HG03060 (cell line): ENCODE measurements around the gene YWHAG.
"Not testable (repeated sequence)": the region's sequence is repeated elsewhere in the genome, so short reads cannot be mapped to it uniquely, and the experiment has no call there.

Experiments
- ATAC-seq: cut with Tn5 transposase; IDR thresholded peaks from one replicate; pipeline ENCODE4 v1.9.1; 2021; ENCODE audit warnings: low read depth, moderate number of reproducible peaks; ENCODE audit not compliant: unreplicated experiment

The YWHAG gene

DNA sequence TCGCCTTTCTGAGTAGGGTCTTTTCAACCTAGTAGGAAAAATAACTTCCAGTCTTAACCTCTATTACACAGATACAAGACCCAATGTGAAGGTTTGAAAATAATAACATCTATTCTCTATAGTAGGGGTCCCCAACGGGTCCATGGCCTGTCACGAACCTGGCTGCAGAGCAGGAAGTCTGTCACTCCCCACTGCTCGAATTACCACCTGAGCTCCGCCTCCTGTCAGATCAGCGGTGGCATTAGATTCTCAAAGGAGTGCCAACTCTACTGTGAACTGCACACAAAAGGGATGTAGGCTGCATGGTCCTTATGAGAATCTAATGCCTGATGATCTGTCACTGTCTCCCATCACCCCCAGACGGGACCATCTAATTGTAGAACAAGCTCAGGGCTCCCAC, 7.4 kb downstream of the YWHAG start:
- ATAC-seq, result no peak

DNA sequence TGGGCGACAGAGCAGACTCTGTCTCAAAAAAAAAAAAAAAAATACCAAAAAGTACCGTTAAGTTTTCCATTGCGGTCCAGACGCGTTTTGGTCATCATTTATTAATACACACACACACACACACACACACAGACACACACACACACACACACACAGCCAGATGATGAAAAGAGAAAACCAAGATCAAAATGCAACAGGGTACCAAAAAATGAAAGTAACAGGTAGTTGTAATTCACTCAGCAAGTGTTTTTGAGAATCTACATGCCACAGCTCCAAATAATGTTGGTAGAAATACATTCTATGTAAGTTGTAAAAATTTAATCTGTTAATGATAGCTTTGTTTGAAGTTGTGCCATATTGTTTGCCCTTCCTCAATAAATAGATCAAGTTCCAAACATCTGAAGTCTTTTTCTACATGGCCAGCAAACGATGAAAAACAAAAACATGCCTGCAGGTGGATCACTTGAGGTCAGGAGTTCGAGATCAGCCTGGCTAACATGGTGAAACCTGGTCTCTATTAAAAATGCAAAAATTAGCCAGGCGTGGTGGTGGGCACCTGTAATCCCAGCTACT, 9.4 kb downstream of the YWHAG start:
- no peak for ATAC-seq

DNA sequence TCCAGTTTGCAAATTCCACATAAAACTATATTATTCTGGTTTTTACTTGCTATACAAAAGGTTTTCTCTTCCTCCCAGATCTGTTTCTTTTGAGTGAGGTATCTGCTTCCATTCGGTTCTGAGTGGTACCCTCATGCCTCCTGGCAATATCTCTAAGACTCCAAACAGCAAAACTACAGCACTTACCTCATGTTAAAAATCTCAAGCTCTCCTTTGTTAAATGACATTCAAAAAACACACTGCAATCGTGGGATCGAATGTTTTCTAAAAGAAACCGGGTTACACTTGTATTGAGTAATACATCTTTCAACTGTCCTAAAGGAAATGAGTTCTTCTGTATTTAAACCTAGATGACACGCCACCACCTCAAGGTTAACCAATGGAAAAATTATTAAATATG, 11.1 kb downstream of the YWHAG start:
- ATAC-seq, result no peak

DNA sequence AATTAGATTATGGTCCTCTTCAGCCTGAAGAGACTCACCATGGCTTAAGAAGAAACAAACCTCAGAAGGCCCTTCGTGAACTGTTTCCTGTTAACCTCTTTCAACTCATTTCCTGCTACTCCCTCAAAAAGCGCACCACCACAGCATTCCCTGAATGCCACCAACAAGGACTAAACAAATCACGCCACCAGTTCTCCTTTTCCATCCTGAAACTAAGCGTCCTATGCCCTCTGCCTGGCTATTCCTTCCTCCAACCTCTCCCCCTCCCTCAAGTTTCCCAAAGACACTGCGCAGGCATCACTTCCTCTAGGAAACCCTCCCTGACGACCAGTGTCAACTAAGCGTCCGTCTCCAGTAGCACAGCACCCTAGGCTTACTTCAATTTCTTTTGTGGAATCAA, 12.0 kb downstream of the YWHAG start:
- no peak for ATAC-seq

DNA sequence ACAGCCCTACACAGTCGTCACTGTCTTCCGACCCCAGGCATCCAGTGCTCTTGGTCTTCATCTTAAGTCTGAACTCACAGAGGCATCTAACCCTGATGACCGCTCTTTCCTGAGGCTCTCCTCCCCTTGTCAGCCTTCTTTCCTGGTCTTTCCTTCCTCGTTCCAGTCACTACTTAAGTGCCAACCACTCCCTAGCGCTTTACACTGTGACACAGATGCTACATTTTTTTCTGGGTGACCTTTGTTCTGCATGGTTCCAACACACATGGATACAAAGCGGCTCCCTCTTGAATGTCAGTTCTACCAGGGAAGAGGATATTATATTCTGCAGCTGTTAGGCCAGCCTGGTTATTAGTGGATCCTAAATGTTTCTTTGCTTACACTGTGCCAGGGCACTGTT, 12.7 kb downstream of the YWHAG start:
- ATAC-seq, result no peak

DNA sequence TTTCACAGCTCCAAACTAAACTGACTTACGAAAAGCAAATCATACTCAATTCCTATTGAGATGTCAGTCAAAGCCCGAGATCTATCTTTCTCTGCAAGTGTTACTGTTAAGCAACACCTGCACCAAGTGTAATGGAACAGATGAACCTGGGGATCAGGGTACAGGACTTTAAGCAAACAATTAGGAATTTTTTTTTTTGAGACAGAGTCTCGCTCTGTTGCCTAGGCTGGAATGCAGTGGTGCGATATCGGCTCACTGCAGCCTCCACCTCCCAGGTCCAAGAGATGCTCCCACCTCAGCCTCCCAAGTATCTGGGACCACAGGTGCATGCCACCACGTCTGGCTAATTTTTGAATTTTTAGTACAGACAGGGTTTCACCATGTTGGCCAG, 14.9 kb downstream of the YWHAG start:
- no peak for ATAC-seq

DNA sequence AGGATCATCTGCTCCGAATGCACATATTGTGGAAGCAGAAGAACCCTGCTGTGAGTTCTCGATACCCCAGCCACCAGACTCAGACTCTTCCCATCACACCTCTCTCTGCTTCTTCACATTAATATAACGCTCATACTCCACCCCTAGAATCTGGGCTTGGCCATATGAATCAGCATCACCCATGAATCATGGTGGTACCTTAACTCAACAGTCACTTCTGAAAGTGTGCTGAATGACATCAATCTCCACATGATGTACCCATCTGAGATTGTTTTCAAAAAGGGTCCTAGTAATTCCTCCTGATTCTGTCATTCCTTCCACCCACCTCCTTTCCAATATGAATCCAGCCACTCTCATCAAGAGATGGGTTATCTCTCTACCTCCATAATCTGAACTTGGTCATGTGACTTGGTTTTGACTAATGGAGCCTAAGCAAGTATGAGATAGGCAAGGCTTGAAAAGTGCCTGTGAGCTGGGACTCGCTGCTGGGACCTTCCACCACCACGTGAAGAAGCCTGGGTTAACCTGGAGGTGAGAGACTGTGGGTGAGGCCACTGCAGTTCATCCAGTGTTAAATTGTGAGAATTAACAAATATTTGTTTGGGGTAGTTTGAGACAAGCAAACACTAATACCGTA, 15.4 kb downstream of the YWHAG start:
- no peak for ATAC-seq

DNA sequence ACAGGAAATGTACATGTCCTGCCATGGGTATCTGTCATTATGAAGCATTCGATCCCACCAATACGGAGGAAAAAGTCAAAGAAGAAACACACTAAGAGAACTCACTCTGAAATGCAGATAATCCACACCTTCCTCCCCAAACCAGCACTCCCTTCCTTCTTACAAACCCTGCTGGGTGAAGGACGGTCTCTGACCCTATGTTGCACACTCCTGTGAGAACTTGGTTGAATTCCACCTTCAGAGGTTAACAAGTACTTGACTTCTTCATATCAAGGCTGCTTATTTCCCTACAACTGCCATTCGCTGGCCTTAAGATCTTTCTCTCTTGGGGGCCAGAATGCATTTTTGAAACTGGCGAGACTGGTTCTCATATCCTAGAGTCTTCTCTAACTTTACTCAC, 16.6 kb downstream of the YWHAG start:
- ATAC-seq, result no peak

DNA sequence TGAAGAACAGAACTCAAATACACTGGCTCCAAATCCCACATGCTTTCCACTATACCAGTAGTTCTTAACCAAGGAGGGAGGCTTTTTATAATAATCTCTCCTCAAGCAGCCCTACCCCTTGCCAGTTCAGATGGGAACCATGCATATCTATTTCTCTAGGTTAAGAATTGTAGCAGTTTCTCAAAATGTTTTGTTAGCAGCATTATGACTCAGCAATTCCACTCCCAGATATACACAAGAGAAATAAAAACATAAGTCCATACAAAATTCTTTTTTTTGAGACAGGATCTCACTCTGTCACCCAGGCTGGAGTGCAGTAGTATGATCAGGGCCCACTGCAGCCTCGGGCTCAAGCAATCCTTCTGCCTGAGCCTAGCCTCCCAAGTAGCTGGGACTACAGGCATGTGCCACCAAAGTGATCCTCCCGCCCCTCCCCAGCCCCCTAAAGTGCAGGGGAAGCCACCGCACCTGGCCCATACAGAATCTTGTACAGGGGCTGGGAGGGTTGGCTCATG, 18.1 kb downstream of the YWHAG start:
- ATAC-seq, result no peak

DNA sequence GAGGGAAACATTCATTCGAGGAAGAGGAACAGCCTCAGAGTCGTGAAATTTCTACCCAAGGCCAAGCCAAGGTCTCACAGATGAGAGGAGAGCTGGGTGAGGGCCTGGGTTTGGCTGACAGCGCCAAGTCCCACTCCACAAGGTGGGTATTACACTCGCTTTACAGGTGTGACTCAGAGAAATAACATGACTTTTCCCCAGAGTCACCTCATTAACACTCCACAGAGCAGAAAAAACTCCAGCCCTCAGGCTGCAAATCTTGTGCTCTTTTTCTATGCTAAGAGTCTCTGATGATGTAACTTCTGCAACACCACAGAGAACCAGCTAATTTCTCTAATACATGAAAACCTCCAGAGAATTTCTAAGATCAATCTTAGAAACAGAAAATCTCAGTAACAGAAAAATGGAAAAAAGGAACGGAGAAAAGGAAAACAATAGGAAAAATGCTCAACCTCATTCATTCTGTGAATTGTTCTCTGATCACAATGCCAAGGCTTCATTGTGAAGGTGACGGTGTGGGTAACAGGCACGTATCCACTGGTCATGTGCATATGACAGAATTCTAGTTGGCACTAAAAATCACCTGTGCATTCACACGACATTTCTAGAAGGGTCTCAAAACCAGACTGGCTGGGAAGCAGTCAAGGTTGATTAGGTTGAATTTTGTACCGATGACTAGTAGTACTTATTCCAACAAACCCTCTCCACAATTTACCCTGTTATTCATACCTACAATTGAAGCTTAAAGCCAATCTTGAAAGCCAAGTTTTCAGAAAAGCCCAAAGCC, 20.3 kb downstream of the YWHAG start:
- no peak for ATAC-seq

DNA sequence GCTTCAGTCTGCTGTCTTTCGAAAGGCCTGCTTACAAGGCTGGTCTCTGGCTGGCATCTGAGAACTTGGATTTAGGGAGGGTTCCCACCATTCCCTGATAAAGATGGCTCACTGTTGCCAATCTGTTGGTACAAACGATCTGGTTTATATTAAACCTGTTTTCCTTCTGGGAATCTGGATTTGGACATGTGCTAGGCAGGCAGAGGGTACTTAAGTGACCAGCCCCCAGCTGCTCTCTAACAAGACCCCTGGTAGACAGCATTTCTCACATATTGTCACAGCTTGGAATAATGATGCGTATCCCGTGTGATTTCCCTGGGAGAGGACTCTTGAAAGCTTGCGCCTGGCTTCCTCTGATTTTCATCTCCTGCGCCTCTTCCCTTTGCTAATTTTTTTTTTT, 21.6 kb downstream of the YWHAG start:
- no peak for ATAC-seq

DNA sequence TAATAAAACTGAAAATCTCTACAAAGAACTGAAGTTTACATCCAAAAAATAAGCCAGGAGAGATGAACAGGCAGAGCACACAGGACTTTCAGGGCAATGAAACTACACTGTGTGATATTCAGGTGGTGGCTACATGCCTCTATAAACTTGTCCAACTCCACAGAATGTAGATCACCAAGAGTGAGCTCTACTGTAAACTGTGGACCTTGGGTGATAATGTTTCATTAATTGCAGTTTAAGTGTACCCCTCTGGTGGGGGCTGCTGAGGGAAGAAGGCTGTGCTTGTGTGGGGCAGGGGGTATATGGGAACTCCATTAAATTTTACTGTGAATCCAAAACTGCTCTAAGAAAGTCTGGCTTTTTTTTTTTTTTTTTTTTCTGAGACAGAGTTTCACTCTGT, 22.7 kb downstream of the YWHAG start:
- no peak for ATAC-seq

DNA sequence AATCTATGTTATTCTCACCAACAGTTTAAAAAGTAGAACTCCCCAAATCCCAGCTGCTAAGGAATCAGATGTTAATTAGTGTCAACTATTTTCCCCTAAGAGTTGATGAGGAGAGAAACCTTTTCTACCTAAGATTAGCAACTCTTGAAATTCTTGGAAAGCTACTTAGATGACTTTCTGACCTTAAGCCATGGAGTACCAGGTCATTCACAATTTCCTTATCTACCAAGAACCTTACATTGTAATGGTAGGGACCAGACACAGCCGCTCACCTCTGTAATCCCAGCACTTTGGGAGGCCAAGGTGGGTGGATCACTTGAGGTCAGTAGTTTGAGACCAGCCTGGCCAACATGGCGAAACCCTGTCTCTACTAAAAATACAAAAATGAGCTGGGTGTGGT, 23.4 kb downstream of the YWHAG start:
- ATAC-seq, result not testable (repeated sequence)

DNA sequence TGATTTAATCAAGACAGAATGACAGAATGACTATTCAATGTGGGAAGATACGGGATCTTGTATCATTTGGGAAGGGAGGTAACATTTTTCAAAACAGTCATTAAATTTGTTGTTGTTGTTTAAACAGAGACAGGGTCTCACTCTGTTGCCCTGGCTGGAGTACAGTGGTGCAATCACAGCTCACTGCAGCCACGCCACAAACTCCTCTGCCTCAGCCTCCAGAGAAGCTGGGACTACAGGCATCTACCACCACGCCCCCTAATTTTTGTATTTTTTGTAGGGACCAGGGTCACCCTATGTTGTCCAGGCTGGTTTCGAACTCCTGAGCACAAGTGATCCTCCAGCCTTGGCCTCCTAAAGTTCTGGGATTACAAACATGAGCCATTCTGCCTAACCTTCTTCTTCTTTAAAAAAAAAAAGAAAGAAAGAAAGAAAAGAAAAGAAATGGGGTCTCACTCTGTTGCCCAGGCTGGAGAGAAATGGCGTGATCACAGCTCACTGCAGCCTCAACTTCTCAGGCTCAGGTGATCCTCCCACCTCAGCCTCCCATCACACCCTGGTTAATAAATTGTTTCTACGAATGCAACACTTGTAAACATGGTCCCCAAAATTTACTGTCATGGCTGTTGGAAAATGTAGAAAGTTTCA, 24.3 kb downstream of the YWHAG start:
- no peak for ATAC-seq

DNA sequence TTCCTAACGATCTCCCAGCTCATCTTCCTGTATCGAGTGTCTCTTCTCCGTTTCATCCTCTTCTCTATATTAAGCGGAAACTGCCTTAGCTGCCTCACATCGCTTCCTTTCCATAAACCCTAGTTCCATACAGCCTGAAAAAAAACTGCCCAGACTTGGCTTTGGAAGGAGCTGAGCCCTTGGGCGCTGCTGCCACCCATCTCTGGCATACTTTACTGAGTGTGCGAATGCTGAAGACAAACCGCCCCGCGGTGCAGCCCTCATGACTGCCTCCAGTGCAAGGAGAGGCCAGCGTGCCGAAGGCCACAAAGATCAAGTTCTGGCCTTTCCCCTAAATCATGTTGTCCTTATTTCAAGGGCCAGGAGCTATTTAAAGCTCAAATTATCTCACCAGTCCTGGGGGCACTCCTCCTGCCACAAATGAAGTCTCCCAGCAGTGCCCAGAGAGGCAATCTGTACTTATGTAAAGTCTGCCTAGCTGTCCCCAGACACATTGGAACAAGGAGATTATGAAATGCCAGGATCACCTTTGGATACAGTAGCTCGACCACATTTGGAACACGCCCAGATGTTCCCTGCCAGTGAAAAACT, 25.2 kb downstream of the YWHAG start:
- no peak for ATAC-seq

DNA sequence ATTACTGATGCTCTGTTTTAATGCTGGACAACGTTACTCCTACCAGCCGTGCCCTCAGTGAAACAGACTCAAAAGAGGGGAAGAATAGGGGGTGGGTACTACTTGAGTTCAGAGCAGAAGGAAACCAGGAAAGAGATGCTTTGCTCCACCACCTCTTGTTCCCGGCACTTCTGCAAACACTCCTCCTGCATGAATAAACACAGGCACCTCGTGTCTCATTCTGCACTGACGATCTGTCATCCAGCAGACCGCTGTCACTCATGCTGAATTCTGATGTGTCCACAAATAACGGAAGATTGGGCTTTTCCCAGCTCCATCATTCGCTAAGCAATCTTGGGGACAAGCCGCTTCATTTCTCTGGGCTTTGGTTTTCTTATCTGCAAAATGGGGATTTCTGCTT, 26.7 kb downstream of the YWHAG start:
- no peak for ATAC-seq

DNA sequence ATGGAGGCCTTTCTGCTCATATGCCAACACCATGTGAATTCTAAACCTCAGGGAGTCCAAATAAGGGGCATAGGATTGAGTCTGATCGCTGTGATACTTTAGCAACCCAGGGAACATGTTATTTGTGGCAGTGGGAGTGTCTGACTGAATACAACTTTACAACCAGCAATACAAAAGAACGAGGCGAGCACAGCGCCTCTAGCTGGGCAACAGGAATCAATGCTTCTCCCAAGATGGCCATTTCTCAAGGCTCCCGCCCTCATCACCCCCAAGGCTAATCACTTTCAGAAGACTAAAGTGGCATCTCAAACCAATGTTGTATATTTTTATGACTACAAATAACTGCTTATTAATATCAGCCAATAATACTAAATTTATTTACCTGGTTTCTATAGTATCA, 28.1 kb downstream of the YWHAG start:
- no peak for ATAC-seq

DNA sequence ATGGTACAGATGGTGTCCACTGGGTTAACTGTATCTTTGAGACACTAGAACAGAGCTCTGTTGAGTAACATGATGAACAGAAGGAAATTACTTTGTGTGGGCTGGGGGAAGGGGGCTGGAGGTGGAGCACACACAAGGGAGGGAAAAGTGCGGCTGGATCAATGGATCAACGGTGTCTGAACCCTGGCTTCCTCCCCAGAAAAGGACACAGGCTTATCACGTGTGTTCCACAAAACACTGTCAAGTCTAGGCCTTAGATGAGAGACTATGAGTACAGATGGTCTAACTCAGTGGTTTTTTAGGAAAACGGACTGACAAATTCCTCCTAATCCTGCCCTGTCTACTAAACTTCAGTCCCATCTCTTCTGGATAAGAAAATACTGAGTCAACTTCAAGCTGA, 28.5 kb downstream of the YWHAG start:
- ATAC-seq, result no peak

DNA sequence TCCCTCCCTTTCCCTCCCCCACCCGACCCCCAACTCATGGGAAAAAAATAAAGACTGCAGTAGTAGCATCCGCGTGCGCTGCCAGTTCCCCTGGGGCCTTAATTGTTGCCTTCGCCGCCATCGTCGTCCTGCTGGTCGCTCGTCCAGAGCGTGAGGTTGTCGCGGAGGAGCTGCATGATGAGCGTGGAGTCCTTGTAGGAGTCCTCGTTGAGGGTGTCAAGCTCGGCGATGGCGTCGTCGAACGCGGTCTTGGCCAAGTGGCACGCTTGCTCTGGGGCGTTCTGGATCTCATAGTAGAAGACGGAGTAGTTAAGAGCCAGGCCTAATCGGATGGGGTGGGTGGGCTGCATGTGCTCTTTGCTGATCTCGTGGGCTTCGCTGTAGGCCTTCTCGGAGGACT, 29.3 kb downstream of the YWHAG start:
- no peak for ATAC-seq

DNA sequence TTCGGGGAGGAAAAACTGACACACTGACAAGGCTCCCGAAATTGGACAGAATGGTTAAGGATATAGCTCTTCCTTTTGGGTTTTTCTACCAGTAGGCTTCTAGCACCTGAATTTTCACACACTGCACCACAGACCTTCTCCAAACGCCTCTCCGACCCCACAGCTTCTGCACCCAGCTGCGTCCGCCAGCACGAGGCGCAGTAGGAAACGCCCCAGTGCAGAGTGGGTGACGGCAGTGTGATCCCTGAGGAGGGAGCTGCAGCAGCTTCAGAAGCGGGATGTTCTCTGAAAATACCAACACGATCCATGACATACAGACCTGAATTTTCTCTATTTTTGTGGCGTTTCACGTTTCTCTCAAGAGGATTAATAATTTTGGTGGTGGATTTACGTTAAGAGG, 30.4 kb downstream of the YWHAG start:
- ATAC-seq, result no peak

DNA sequence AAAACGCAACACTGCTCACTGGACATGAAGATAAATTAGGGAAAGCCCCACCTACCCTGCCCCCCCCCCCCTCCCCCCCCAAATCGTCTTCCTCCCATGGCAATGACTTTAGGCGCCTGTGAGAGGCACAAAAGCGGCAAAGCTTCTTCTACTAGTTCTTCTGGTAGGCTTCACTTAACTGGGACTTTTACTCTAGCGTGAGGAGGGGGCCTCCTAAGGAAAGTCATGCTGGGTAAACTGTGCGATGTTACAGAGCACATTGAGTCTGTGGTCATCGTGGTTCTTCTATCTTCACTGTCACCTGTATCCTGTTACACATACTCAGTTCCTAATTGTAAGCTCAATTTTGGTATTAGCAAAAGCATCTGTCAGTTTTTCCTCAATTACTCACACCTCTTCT, 31.2 kb downstream of the YWHAG start:
- ATAC-seq, result no peak
